G401.6 (cell line): ENCODE data around the gene WIPF3.

Source experiments
- FAIRE-seq: peaks from 2 replicates; lab custom pipeline; 2012; peaks lifted over from hg19 to GRCh38; lab: Jason Lieb, UNC

Gene WIPF3

DNA sequence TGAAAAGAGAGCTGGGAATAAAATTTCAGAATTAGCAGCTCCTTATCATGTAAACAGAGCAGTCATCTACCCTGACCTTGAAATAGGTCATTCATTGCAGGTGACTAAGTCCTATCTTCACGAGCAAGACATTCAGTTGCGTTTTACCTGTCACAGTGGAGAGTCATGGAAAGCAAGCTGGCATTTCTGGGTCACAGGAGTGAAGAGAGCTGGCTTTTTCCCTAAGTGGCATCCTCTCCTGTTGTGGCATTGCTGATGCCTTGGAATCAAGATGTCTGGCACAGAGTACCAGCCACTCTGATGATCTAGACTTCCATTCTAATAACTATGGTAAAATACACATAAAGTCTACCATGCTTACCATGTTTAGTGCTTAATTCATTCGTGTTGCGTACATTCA is 112.5 kb downstream of the WIPF3 start:
- FAIRE-seq, result no peak

DNA sequence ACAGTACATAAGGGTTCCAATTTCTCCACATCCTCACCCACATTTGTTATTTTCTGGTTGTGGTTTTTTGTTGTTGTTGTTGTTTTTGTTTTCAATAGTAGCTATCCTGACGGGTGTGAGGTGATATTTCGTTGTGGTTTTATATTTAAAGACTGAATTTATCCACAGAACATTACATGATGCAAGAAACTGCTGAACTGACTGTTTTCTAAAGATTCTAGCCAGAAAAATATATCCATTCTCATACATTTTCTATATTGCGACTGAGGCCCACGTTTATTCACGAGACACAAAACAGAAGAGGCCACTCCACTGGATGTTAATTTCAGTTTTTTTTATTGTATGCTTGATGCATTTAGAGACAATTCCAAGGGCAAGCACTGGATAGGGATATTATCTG is 113.5 kb downstream of the WIPF3 start:
- FAIRE-seq, result no peak

DNA sequence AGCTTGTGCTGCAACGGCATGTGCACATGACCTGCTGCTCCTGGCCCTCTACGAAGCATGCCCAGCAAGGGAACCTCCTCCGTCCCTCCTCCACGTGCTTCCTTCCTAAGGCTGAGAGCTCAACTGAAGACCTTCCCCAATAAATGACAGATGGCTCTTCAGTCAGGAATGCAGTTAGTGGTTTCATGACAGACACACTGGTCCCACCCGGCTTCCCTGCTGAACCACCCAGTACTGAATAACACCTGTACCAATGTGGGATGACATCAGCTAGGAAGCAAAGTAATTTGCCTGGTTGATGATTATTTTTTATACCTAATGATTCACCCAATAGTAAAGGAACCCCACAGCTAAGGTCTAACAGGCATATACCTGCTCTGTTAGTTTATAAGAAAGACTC is 114.2 kb downstream of the WIPF3 start:
- FAIRE-seq, result no peak

DNA sequence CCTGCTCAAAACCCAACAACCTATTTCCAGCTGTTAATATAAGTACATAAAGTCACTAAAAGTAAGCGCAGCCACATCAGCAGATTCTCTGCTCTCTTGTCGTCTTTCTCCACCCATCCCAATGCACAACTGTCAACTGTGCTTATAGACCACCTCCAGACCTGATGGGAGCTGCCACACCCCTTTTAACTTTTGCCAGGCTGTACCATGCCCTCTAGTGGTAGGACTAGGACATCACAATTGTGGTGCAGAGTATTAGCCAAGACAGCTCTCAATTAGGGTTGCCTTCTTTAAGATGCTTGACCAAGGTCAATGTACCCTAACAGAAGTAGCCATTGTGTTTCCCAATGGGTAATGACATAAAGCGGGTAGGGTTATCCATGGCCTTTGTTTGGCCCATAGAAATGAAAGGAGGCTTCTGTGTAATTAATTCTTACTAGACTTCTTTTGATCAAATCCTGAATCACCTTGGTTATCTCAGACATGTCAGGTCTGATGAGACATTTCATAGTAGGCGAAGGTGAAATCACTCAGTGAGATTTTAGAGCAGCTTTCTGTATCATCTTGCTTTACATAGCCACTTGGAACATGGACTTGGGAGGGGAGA is 115.2 kb downstream of the WIPF3 start:
- peak; percentile 95 for FAIRE-seq

DNA sequence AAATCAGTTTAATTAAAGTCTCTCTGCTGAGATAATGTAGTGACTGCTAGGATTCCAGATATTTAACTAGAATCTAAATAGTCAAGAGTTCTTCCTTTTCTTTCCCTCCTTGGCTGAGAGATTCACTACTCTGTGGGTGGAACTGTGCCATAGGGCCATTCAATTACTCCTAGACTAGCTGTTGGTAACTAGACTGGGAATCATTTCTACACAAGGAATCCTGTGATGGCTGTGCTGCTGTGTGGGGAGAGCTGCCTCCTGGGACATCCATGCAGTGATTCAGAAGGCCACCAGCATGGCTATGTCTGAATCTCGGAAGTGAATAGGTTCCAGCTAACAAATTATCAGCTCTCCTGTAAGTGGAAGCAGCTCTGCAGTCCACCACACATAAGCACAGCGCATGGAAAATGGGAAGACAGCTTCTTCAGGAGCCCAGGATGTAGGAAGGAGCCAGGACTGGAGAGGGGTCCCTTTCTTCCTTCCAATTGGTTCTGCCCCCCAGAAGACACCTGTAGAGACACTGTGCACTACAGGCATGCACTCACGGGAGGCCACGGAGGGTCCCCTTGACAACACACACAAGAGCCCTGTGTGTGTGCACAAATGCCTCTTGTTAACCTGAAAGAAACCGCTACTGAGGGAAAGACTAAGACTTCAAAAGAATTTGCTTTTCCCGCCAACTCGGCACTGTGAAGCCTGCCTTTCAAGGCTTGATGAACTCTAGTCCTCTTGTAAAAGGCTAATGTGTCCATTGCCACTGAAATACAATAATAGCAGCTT is 116.8 kb downstream of the WIPF3 start:
- FAIRE-seq, result no peak

DNA sequence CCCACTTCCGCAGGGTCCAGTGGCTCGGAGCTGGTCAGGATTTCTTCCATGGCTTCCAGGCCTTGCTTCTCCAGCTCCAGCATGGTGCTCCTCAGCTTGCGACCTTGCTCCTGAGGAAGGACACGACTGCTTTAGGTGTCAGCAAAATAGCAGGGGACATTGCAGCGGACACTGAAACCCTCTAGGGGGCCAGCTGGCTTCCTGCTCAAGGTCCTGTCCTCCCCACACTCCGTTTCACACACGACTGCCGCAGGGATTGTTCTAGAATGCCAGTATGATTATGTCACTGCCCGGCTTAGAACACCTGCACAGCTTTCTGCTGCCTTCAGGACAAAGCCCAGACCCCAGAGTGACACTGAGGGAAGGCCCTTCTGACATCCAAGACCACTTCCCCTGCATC is 117.7 kb downstream of the WIPF3 start:
- no peak for FAIRE-seq

DNA sequence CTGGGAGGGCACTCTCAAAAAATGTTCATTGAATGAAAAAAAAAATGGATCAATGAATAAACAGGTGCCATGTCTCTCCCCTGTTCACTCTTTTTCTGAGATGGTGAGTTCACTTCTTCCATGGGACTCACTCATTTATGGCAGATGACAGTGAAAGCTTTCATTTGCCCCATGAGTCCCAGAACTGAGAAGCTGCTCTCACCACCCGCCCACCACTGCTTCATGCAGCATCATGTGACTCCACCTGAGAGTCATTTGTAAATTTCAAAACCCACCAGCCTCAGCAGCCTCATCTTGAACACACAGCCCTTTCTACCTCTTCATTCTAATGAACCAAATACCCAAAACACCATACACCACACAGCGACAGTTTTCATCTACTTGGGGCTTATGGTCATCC is 118.4 kb downstream of the WIPF3 start:
- FAIRE-seq, result no peak

DNA sequence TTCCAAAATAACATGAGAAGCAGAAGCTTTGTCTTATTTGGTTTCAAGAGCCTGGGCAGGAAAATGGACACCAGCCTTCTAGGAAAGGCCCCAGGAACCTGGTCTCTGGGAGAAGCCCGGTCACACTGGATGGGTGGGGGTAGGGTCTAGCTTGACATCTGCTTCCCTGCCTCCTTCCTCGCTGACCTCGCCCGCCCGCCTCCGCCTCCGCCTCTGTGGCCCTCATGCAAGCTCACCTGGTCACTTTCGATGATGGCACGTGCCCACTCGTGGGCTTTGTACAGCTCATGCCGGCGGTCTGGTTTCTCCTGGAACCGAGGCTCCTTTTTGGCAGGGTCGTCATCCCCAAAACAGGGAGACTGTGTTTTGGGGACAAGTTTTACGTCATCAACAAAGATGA is 119.9 kb downstream of the WIPF3 start:
- FAIRE-seq, result no peak

DNA sequence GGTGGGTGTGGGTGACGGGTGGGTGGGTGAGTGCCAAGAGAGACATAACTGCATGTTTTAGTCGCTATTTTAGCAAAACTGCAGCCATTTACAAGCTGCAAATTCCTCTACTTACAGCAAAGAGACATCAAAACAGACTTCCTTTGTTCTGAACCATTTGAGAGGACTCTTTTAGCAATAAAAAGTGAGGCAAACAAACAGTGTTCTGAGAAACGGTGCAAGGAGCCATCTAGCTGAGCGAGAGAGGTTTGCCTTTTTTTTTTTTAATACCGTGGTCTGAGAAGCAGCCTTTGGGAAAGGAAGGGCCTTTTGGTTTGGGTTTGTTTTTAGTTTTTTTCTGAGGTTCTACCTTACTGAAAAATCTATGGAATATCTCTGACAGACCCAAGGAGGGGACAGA is 120.4 kb downstream of the WIPF3 start:
- FAIRE-seq, result no peak

DNA sequence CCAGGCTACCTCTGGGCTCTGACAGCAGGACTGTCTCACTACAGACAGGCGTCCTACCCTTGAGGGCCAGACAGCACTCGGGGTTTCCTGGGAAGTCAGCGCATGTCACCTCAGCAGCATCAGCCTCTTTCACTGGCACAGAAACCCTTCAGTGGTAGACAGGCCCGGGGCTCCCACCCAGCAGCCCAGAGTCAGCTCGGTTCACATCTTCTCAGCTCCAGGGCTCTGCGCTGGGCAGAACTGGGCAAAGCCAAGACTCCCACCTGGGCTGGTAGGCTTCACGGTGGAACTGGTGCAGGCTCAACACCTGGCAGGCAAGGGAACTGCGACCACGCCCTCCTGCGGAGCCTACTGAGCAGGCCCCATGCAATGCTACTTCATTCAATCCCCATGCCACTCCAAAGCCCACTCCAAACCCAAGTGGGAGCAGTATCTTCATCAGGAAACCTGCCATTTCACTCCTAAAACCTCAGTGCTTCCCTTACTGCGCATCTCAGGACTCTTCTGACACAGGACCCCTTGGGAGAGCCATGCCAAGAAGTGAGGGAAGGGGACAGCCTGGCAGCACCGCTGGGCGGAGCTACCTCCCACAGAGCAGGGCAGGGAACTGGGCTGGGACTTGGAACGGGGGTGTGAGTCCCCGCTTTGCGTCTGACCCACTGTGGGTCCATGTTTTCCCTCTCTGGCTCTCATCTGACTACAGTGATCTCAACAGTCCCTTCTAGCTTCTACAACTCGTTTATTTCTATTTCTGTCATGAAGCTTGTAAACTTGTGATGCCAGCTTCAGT is 122.9 kb downstream of the WIPF3 start:
- FAIRE-seq, result no peak

DNA sequence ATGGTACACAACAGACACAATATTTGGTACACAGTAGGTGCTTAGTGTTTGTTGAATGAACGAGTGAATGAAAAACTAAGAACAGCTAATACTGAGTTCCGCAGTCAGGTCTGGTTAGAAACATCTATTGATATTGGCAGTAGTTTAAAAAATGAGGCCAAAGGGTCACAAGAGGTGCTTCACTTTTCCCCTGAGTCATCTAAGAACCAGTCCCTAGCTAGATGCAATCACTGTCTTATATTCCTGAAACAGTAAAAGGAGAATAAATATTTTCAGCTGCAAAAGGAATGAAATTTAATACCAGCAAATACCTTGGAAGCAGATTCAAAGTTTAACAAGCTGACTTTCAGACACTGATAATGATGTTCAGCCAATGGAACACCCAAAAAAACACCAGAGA is 128.8 kb downstream of the WIPF3 start:
- FAIRE-seq, result no peak

DNA sequence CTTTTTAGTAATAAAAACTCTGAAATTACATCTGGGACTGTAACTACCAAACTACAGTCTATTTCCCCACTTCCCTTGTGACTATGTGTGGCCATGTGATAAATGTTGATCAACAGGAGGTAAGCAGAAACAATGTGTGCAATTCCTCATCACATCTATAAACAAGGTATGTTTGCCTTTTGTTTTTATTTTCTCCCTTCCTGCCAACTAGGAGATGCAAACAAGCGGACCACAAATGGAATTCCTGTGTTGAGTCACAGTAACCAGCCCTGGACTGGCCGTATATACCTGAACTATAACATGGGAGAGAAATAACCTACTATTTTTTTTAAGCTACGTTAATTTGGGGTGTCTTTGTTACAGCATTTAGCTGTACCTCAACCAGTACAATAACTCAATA is 130.8 kb downstream of the WIPF3 start:
- no peak for FAIRE-seq

DNA sequence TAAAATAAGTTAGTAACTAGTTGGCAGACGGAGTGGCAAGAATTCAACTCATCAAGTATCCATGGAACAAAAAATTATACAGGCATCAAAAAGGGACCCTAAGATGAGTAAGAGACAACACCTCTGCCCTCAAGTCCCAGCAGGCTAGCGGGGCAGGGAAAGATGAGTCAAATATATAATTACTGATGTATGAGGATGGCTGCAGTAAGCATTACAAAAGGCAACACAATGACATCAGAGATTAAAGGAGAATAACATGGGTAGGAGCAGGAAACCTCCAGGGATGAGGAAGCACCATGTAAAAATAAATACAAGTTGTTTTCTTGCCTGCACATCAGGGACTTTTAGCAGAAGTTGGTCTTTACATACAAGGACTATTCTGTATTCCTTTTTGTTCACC is 133.9 kb downstream of the WIPF3 start:
- no peak for FAIRE-seq

DNA sequence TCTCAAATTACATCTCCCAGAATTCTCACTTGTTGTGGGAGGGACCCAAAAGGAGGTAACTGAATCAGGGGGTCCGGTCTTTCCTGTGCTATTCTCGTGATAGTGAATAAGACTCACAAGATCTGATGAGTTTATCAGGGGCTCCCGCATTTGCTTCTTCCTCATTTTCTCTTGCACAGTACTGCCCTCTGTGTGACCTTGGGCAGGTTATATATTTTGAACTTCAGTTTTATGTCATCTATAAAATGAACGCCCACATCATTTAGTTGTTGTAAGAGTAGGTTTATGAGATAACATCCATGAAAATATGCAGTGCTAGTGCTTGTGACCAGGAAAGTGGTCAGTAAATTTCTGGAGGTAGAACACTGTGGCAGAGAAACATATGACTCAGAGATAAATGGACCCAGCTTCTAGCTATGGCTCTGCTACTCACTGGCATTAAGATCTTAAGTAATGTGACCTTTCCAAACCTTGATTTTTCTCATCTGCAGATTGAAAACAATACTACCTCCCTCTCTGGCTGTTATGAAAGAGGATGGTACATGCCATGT is 139.0 kb downstream of the WIPF3 start:
- no peak for FAIRE-seq

DNA sequence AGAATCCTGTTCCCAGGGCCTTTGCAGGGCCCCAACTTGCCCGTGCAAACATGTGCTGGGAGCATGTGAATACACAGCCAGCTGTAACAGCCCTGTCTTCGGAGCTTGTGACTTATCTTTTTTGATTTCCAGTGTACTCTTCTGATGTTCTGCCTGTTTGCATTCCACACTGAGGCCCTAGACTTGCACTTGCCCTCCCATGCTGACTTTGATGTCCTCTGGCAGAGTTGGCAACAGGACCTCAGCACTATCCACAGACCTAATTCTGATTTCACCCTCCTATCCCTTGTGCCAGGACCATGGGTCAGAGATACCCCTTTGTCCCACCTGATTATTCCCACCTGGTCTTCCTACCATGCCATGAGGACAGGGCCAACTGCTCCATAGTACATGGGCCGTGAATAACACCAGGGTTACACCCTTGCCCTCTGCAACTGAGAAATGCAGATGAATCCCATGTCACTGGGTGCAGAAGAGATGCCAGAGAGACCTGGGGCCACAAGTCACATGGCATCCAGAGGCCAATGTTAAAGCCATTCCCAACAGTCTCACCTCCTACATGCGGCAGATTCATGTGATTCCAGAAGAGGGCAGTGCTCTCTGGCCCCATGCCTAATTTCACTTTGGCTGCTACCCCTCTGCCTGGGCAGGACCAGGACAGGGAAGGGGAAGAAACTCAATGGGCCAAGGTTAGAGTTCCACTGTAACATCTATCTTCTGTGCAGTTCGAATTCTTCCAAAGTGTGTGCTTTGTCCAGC is 140.3 kb downstream of the WIPF3 start:
- FAIRE-seq, result no peak

DNA sequence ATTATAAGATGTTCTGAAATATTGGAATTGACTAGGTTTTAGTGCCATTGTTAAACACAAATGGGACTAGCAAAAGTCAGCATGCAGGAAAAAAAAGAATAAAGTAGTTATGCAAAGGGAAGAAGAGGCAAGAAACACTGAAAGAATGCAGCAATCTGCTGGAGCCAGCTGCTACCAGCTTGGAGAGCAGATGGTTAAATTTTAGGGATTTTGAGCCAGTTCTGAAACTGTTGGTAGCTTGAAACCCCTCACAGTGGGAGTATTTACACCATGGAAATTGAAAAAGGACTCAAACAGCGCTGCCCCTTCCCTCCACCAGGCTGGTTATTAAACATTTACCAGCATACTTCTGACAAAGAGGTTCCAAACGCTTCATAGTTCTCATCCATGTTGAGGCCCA is 142.3 kb downstream of the WIPF3 start:
- no peak for FAIRE-seq

DNA sequence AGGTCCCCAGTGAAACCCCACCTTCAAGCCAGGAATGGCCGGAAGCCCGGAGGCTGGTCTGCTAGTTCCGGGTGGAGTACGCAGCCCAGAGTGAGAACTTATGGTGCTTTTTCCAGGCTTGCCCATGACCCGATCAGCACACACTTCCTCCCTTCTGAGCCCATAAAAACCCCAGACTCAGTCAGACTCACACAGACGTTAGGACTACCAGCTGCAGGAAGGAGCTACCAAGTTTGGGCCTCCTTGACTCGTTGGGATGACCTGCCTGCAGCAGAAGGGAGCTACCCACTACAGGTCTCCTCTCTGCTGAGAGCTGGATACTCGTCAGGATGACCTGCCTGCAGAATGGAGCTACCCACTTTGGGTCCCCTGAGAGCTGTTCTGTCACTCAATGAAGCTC is 144.2 kb downstream of the WIPF3 start:
- no peak for FAIRE-seq

DNA sequence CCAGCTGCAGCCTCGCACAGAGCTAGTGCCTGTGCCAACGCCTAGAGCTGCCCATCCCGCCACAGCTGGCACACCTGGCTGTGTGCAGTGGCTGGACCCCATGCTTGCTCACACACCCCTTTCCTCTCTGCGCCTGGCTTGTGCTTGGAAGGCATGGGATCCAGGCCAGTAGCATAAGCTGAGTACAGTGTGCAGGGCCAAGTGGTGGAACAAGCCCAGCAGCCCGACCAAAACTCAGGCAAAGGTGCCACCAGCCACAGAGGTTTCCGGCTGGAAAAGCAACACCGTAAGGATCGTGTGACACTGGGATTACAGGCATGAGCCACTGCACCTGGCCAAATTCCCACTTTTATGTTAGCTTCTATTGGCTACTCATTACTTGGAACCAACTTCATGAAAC is 144.9 kb downstream of the WIPF3 start:
- no peak for FAIRE-seq

DNA sequence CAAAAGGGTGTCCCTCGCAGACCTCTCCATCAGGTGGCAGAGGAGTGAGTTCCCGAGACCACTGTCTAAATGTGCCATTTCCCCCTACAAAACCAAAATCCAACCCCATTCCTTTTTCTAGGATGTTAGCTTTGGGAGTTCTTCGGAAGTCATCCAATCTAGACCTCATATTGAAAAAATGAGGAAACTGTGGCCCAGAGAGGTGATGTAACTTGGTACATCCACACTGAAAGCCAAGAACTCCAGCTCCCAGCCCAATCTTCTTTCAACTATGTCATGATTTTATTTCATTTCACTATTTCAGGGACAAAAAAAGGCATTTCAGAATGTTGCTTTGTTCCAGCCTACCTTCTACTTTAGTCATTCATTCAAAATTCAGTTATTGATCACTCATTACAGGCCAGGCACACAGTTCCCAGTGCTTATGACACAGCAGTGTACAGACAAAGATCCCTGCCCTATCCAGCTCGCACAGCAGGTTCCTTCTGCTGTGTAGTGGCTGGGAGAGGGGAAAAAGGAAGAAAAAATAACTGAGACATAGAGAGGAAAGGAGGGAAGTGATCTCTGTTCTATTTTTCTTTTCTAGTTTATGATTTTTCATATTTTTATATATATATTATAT is 147.5 kb downstream of the WIPF3 start:
- FAIRE-seq, result no peak

DNA sequence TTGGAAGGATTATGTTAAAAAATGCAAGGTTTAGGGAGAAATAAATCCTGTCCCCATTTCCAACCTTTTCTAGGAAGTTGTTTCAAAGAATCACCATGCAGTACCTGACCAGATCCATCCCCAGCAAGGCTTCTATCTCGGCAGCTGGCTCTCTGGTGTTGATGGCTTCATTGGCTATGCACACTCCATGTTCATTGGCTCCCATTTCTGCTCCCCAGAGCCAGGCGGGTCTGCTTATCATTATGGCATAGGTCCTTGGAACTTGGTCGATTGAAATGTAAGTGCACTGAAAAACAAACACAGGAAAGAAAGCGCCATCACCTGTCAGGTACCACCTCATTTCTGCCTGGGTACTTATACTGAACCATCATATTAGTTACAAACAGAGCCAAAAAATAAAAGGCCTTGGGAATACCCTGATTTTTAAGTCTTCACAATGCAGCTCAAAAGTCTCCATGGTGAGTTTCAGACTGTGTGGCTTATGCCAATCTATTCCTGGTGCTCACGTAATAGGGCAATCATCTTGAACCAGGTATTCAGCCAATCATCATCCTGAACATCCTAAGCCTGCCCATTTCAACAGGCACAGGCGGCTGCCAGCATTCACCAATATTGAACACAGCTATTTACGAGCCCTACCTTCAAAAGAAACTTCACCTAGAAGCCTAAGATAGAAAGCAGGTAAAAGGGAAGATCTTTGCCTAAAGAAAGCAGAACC is 148.9 kb downstream of the WIPF3 start:
- FAIRE-seq, result no peak

DNA sequence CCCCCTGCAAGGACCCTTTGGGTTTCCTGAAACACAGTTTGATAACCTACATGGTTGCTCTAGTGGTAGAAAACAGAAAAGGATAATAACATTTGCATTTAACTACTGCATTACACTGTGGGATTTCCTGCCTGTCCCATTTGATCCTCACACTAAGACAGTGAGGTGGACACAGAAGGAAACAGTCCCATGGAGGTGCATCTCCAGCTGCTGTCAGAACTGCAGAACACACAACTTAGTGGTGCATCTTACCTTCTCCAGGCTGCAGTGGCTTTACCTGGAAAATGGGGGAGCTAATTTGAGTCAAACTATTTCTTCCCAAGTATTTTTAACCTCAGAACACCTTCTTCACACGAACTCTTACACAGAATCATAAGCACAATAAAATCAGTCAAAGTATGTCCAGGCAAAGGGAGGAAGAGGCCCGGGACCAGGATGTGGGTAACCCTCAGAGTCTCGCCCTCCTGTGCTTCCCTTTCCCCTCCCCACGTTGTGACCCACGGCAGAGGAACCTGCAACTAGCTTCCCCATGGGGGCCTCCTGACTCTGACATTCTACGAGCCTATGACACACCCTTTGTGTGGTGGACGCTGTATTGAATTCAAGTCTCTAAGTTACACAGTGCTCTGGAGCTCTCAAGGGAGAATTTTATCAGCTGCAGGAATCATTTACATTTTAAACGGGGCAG is 149.6 kb downstream of the WIPF3 start:
- no peak for FAIRE-seq
